GM23338 (cell line): ENCODE results near the gene UBN2. TPM values are rescaled to one million over a fixed set of nuclear protein-coding genes. Genes with fewer than 3 reads are reported as not detected.

Source experiments
- ATAC-seq: fragments of 200-7000 bp; cut with Tn5 transposase; 3 replicates; pipeline ENCODE4 v1.9.1; 2020
- DNase-seq: peaks from one replicate; pipeline ENCODE4 v3.0.0-alpha.2; 2015; ENCODE audit warnings: low spot score
- H2AFZ ChIP-seq: fragments of 200-600 bp; sonication (generic); 2 replicates; pipeline ENCODE4 v1.8.0; 2016; ENCODE audit warnings: antibody characterized with exemption, mild to moderate bottlenecking, moderate library complexity
- H3F3A ChIP-seq: fragments of 200-600 bp; sonication (generic); replicated peaks from 2 replicates; pipeline ENCODE4 v1.8.0; 2017; ENCODE audit warnings: antibody characterized with exemption, mixed run types, low read depth
- H3K27ac ChIP-seq: fragments of 200-600 bp; sonication (generic); 2 replicates; pipeline ENCODE4 v1.6.1; 2016; ENCODE audit warnings: low read depth
- H3K27me3 ChIP-seq: fragments of 200-600 bp; sonication (generic); 2 replicates; pipeline ENCODE4 v1.8.0; 2016; ENCODE audit warnings: mild to moderate bottlenecking, mixed run types, moderate library complexity; ENCODE audit not compliant: insufficient read depth
- H3K36me3 ChIP-seq: fragments of 200-600 bp; sonication (generic); 2 replicates; pipeline ENCODE4 v1.8.0; 2016; ENCODE audit warnings: mild to moderate bottlenecking; ENCODE audit not compliant: insufficient read depth
- H3K4me1 ChIP-seq: fragments of 200-600 bp; sonication (generic); 2 replicates; pipeline ENCODE4 v1.8.0; 2016; ENCODE audit warnings: mild to moderate bottlenecking, moderate library complexity; ENCODE audit not compliant: insufficient read depth
- H3K4me2 ChIP-seq: fragments of 200-600 bp; sonication (generic); 2 replicates; pipeline ENCODE4 v1.7.1; 2017; ENCODE audit warnings: mixed run types
- H3K4me3 ChIP-seq: fragments of 200-600 bp; sonication (generic); 2 replicates; pipeline ENCODE4 v1.6.1; 2016; ENCODE audit warnings: mixed run types
- H3K79me2 ChIP-seq: fragments of 200-600 bp; sonication (generic); replicated peaks from 2 replicates; pipeline ENCODE4 v1.8.0; 2017; ENCODE audit warnings: mild to moderate bottlenecking; ENCODE audit not compliant: insufficient read depth
- H3K9me2 ChIP-seq: fragments of 200-600 bp; sonication (generic); 2 replicates; pipeline ENCODE4 v1.8.0; 2017; ENCODE audit not compliant: insufficient read depth
- H4K20me1 ChIP-seq: fragments of 200-600 bp; sonication (generic); replicated peaks from 2 replicates; pipeline ENCODE4 v1.8.0; 2017; ENCODE audit warnings: mild to moderate bottlenecking; ENCODE audit not compliant: insufficient read depth
- H3K27ac Mint-ChIP-seq: 2 replicates; pipeline ENCODE4 v1.8.0; 2020; ENCODE audit warnings: inconsistent platforms, mild to moderate bottlenecking, moderate library complexity, mixed read lengths
- H3K27me3 Mint-ChIP-seq: 3 replicates; pipeline ENCODE4 v1.8.0; 2022; ENCODE audit warnings: low read depth, mild to moderate bottlenecking, moderate library complexity, mixed read lengths, inconsistent platforms; ENCODE audit not compliant: insufficient read depth, poor library complexity
- H3K36me3 Mint-ChIP-seq: 3 replicates; pipeline ENCODE4 v1.8.0; 2021; ENCODE audit warnings: low read depth, mild to moderate bottlenecking, inconsistent platforms, moderate library complexity, mixed read lengths
- H3K4me1 Mint-ChIP-seq: 3 replicates; pipeline ENCODE4 v1.8.0; 2020; ENCODE audit warnings: mild to moderate bottlenecking, inconsistent platforms, mixed read lengths
- H3K4me3 Mint-ChIP-seq: 3 replicates; pipeline ENCODE4 v1.8.0; 2021; ENCODE audit warnings: moderate library complexity, mild to moderate bottlenecking, inconsistent platforms, mixed read lengths
- H3K9me3 Mint-ChIP-seq: 3 replicates; pipeline ENCODE4 v1.8.0; 2020; ENCODE audit warnings: moderate library complexity, mild to moderate bottlenecking, inconsistent platforms, mixed read lengths
- CREB1 ChIP-seq: fragments of 250-450 bp; sonication (Bioruptor Pico); IDR thresholded peaks from 2 replicates; pipeline ENCODE4 v1.5.0; 2020; ENCODE audit warnings: low read depth, mild to moderate bottlenecking, moderate library complexity
- EZH2phosphoT487 ChIP-seq: fragments of 200-600 bp; sonication (generic); IDR thresholded peaks from one replicate; pipeline ENCODE4 v1.8.1; 2018; ENCODE audit warnings: antibody characterized with exemption; ENCODE audit not compliant: unreplicated experiment
- JUNB ChIP-seq: IDR thresholded peaks from one replicate; pipeline ENCODE4 v1.6.1; 2016; ENCODE audit warnings: antibody characterized with exemption; ENCODE audit not compliant: unreplicated experiment
- NANOG ChIP-seq: IDR thresholded peaks from 2 replicates; pipeline ENCODE4 v1.6.1; 2016; ENCODE audit warnings: antibody characterized with exemption, borderline replicate concordance
- POLR2AphosphoS5 ChIP-seq: IDR thresholded peaks from 2 replicates; pipeline ENCODE4 v1.6.1; 2016; ENCODE audit warnings: antibody characterized with exemption, low read depth
- REST ChIP-seq: IDR thresholded peaks from one replicate; pipeline ENCODE4 v1.6.1; 2018; ENCODE audit warnings: antibody characterized with exemption; ENCODE audit not compliant: unreplicated experiment
- STAT1 ChIP-seq: IDR thresholded peaks from one replicate; pipeline ENCODE4 v1.6.1; 2016; ENCODE audit warnings: antibody characterized with exemption; ENCODE audit not compliant: unreplicated experiment
- ZNF331 ChIP-seq: fragments of 250-450 bp; sonication (Bioruptor Pico); IDR thresholded peaks from 2 replicates; pipeline ENCODE4 v1.5.0; 2020; ENCODE audit warnings: low read depth, mild to moderate bottlenecking, moderate library complexity
- polyA plus RNA-seq: library from polyadenylated mRNA; unstranded; fragments of >200 nt; fragmentation: Nextera tagmentation; extraction: Ambion mirVana; gene quantifications from 2 replicates; pipeline ENCODE4 v1.2.1, GENCODE V29; 2016
- total RNA-seq: library from RNA; depleted of rRNA; stranded (reverse); fragments of >200 nt; shearing (Covaris generic); gene quantifications from 2 replicates; pipeline ENCODE4 v1.2.3, GENCODE V29; 2014

Gene UBN2
- total and polyA plus RNA-seq, 2 experiments from 2014 or later: 18.5 to 26.6 TPM

- TF ChIP-seq REST: no peak
- TF ChIP-seq NANOG: no peak
These were observed 608 bp upstream of the UBN2 start (continued) for GRCh38 chr7:139230484-139230773.

- ATAC-seq (peak; percentile 10), DNase-seq (peak; percentile 60)
- Histone ChIP-seq H3K27me3 (no peaks in the 10 kb centered on the region), H2AFZ (peak overlapping the region; percentile 90; the same call in 1 of the 2 replicates), H3K4me3 (peak overlapping the region; percentile 92), H4K20me1 (0 out of 2 replicates have a peak, but pooled peaks cover 3% of the 10 kb centered on the region), H3K79me2 (peaks cover 48% of the 10 kb centered on the region), H3K4me2 (peak overlapping the region; percentile 83), H3K36me3 (no peaks in the 10 kb centered on the region), H3K4me1 (peaks cover 22% of the 10 kb centered on the region), H3K27ac (peak overlapping the region; percentile 90; the same call in 1 of the 2 replicates), H3F3A (no peaks in the 10 kb centered on the region), H3K9me2 (no peaks in the 10 kb centered on the region)
- H3K27ac Mint-ChIP-seq: peak overlapping the region; percentile 72
- H3K4me3 Mint-ChIP-seq: peak overlapping the region; percentile 95
- H3K27me3 Mint-ChIP-seq: peaks cover 5% of the 10 kb centered on the region
- TF ChIP-seq REST: no peak
- H3K4me1 Mint-ChIP-seq: peaks cover 12% of the 10 kb centered on the region
- peaks cover 8% of the 10 kb centered on the region; the same call in 2 of the 3 replicates for H3K36me3 Mint-ChIP-seq
- H3K9me3 Mint-ChIP-seq: peaks cover 7% of the 10 kb centered on the region; the same call in 1 of the 3 replicates
These were observed 708 bp downstream of the UBN2 start for GRCh38 chr7:139231513-139232376.

GRCh38 chr7:139232377-139232717, 1.3 kb downstream of the UBN2 start:
- Histone ChIP-seq H2AFZ (peak overlapping the region; percentile 0; the same call in 1 of the 2 replicates), H3K36me3 (no peaks in the 10 kb centered on the region), H3K4me2 (peak overlapping the region; percentile 83), H3K9me2 (no peaks in the 10 kb centered on the region), H3K4me3 (peak overlapping the region; percentile 92), H4K20me1 (0 out of 2 replicates have a peak, but pooled peaks cover 3% of the 10 kb centered on the region), H3K4me1 (peaks cover 22% of the 10 kb centered on the region), H3K27ac (no peak overlapping the region), H3K79me2 (peaks cover 52% of the 10 kb centered on the region), H3F3A (no peaks in the 10 kb centered on the region), H3K27me3 (no peaks in the 10 kb centered on the region)
- H3K9me3 Mint-ChIP-seq: peaks cover 2% of the 10 kb centered on the region; the same call in 1 of the 3 replicates
- peaks cover 12% of the 10 kb centered on the region for H3K4me1 Mint-ChIP-seq
- no peak for DNase-seq
- no peak for ATAC-seq
- peak overlapping the region; percentile 72 for H3K27ac Mint-ChIP-seq
- peaks cover 13% of the 10 kb centered on the region for H3K36me3 Mint-ChIP-seq
- peaks cover 5% of the 10 kb centered on the region for H3K27me3 Mint-ChIP-seq
- H3K4me3 Mint-ChIP-seq: peak overlapping the region; percentile 95
- TF ChIP-seq EZH2phosphoT487: no peak
- no peak for TF ChIP-seq POLR2AphosphoS5
- TF ChIP-seq ZNF331 (CRISPR knock-in tag): no peak
- TF ChIP-seq CREB1 (CRISPR knock-in tag): no peak
- TF ChIP-seq STAT1: no peak
- no peak for TF ChIP-seq JUNB
